IMR-90 (cell line): Measurements from ENCODE around the gene WARS2. TPM values are rescaled to one million over a fixed set of nuclear protein-coding genes. Genes with fewer than 3 reads are reported as not detected.

Experiments used
- ATAC-seq: fragments of 200-7000 bp; cut with Tn5 transposase; 2 replicates; pipeline ENCODE4 v1.9.1; 2020; ENCODE audit warnings: low read depth, mild to moderate bottlenecking, moderate library complexity
- BruUV-seq: library from RNA; stranded (reverse); fragments of 400-500 nt; replicated peaks from 2 replicates; lab custom pipeline; 2021; lab: Mats Ljungman, UMichigan
- CTCF ChIA-PET: fragments of 300-600 bp; formaldehyde crosslinking; extraction: SDS; loops from one replicate; lab custom pipeline; 2021; ENCODE audit warnings: antibody characterized with exemption; lab: Yijun Ruan, JAX
- POLR2A ChIA-PET: fragments of 300-600 bp; sonication (Branson Sonifier 250); formaldehyde crosslinking; loops from one replicate; lab custom pipeline; 2022; ENCODE audit warnings: antibody characterized with exemption; ENCODE audit not compliant: unreplicated experiment; lab: Charles Lee
- DNase-seq: peaks from one replicate; pipeline ENCODE4 v3.0.0; 2013
- H2AFZ ChIP-seq: replicated peaks from 2 replicates; pipeline ENCODE3; 2013; ENCODE audit warnings: low read length, mild to moderate bottlenecking; ENCODE audit not compliant: poor library complexity
- H2AK5ac ChIP-seq: 2 replicates; pipeline ENCODE4 v1.6.1; 2013; ENCODE audit warnings: low read depth, low read length, inconsistent platforms
- H2AK9ac ChIP-seq: replicated peaks from 2 replicates; pipeline ENCODE3; 2013; ENCODE audit warnings: mild to moderate bottlenecking, low read depth, low read length, moderate library complexity; ENCODE audit not compliant: poor library complexity
- H2BK120ac ChIP-seq: 2 replicates; pipeline ENCODE4 v1.6.1; 2013; ENCODE audit warnings: low read depth, low read length, inconsistent platforms
- H2BK15ac ChIP-seq: 3 replicates; pipeline ENCODE4 v1.6.1; 2013; ENCODE audit warnings: low read depth, low read length, inconsistent platforms
- H2BK20ac ChIP-seq: 2 replicates; pipeline ENCODE4 v1.6.1; 2013; ENCODE audit warnings: low read depth, mild to moderate bottlenecking, inconsistent platforms, low read length, moderate library complexity
- H2BK5ac ChIP-seq: 2 replicates; pipeline ENCODE4 v1.6.1; 2013; ENCODE audit warnings: mild to moderate bottlenecking, low read depth, low read length, inconsistent platforms; ENCODE audit not compliant: poor library complexity, severe bottlenecking
- H3K14ac ChIP-seq: replicated peaks from 2 replicates; pipeline ENCODE4 v1.6.1; 2013; ENCODE audit warnings: low read depth, low read length, inconsistent platforms
- H3K18ac ChIP-seq: 2 replicates; pipeline ENCODE4 v1.6.1; 2013; ENCODE audit warnings: low read depth, low read length, control low read depth
- H3K23ac ChIP-seq: 2 replicates; pipeline ENCODE4 v1.6.1; 2013; ENCODE audit warnings: low read depth, low read length, inconsistent platforms
- H3K27ac ChIP-seq: 2 replicates; pipeline ENCODE4 v1.5.1; 2013; ENCODE audit warnings: mild to moderate bottlenecking, control low read depth, low read length; ENCODE audit not compliant: insufficient read depth
- H3K27me3 ChIP-seq: 2 replicates; pipeline ENCODE4 v1.6.1; 2013; ENCODE audit warnings: low read length; ENCODE audit not compliant: control insufficient read depth, insufficient read depth
- H3K36me3 ChIP-seq: 2 replicates; pipeline ENCODE4 v1.6.1; 2013; ENCODE audit warnings: low read length, mixed read lengths; ENCODE audit not compliant: control insufficient read depth, insufficient read depth
- H3K4ac ChIP-seq: 2 replicates; pipeline ENCODE4 v1.6.1; 2013; ENCODE audit warnings: low read depth, low read length, inconsistent platforms
- H3K4me1 ChIP-seq: 2 replicates; pipeline ENCODE4 v1.6.1; 2013; ENCODE audit warnings: low read length, mixed read lengths; ENCODE audit not compliant: control insufficient read depth, insufficient read depth
- H3K4me2 ChIP-seq: 2 replicates; pipeline ENCODE4 v1.6.1; 2013; ENCODE audit warnings: low read depth, mild to moderate bottlenecking, control low read depth, low read length, moderate library complexity
- H3K4me3 ChIP-seq: 2 replicates; pipeline ENCODE4 v1.5.1; 2013; ENCODE audit warnings: low read depth, mild to moderate bottlenecking, control low read depth, low read length, moderate library complexity; ENCODE audit not compliant: insufficient read depth
- H3K56ac ChIP-seq: 2 replicates; pipeline ENCODE4 v1.6.1; 2013; ENCODE audit warnings: low read length, inconsistent platforms; ENCODE audit not compliant: insufficient read depth; ENCODE audit errors: extremely low read depth
- H3K79me1 ChIP-seq, 2 experiments: 2 replicates each; pipeline ENCODE4 v1.6.1; 2013; ENCODE audit warnings: low read length in 2 of 2, inconsistent platforms in 1 of 2, low read depth in 1 of 2
- H3K9ac ChIP-seq: 2 replicates; pipeline ENCODE4 v1.6.1; 2013; ENCODE audit warnings: low read depth, low read length, control low read depth
- H3K9me1 ChIP-seq: 2 replicates; pipeline ENCODE4 v1.6.1; 2013; ENCODE audit warnings: low read length, inconsistent platforms; ENCODE audit not compliant: insufficient read depth
- H3K9me3 ChIP-seq: 2 replicates; pipeline ENCODE4 v1.6.1; 2013; ENCODE audit warnings: low read length; ENCODE audit not compliant: control insufficient read depth, insufficient read depth
- H4K20me1 ChIP-seq: 2 replicates; pipeline ENCODE4 v1.6.1; 2013; ENCODE audit warnings: low read length, inconsistent platforms; ENCODE audit not compliant: insufficient read depth
- H4K5ac ChIP-seq: 2 replicates; pipeline ENCODE4 v1.6.1; 2013; ENCODE audit warnings: mild to moderate bottlenecking, low read depth, low read length, control low read depth
- H4K8ac ChIP-seq, 2 experiments: 2 replicates each; pipeline ENCODE4 v1.6.1; 2013; ENCODE audit warnings: low read depth in 2 of 2, low read length in 2 of 2, control low read depth in 1 of 2, inconsistent platforms in 1 of 2
- H4K91ac ChIP-seq: 2 replicates; pipeline ENCODE4 v1.6.1; 2013; ENCODE audit warnings: low read depth, low read length, inconsistent platforms; ENCODE audit not compliant: insufficient read depth
- MXI1 ChIP-seq: IDR thresholded peaks from 2 replicates; pipeline ENCODE4 v1.6.1; 2012; ENCODE audit warnings: low read depth, mild to moderate bottlenecking, low read length, moderate library complexity, borderline replicate concordance
- WGBS, 2 experiments: methylation state at CpG; one replicate each; pipeline versions ENCODE4 v1.1.5 to v1.1.7; 2013; ENCODE audit warnings: missing lambda C conversion rate in 2 of 2; ENCODE audit not compliant: insufficient read length in 1 of 2; ENCODE audit errors: extremely low coverage in 2 of 2; 5-methylcytosine and 5-hydroxymethylcytosine counted together
- dilution Hi-C: fragments of 300-500 bp; cut with HindIII; formaldehyde crosslinking; loops from one replicate; pipeline ENCODE4 v1.14.3; 2018; ENCODE audit warnings: low sequenced_read_pairs; ENCODE audit not compliant: unreplicated experiment
- in situ Hi-C: fragments of 300-500 bp; cut with MboI; formaldehyde crosslinking; loops from 3 replicates; pipeline ENCODE4 v1.14.3; 2019; ENCODE audit warnings: low sequenced_read_pairs, inconsistent platforms, mixed read lengths
- intact Hi-C: fragments of 100-400 bp; cut with micrococcal nuclease; formaldehyde crosslinking; loops from 2 replicates; pipeline ENCODE4 v1.10.0; 2022
- polyA plus RNA-seq, 3 experiments: library from polyadenylated mRNA; depleted of rRNA; stranded (reverse); fragments of >200 nt; gene quantifications; 2 replicates each; pipeline ENCODE4 v1.2.3, GENCODE V29; 2012; ENCODE audit warnings: low replicate concordance in 1 of 3
- total RNA-seq: library from RNA; depleted of rRNA; stranded (reverse); fragments of >200 nt; gene quantifications from 2 replicates; pipeline ENCODE4 v1.2.3, GENCODE V29; 2012

WARS2 gene
- total and polyA plus RNA-seq, 2 of the 4 experiments (the other 2 are of a cell fraction), result 5.7 to 20.3 TPM

DNA sequence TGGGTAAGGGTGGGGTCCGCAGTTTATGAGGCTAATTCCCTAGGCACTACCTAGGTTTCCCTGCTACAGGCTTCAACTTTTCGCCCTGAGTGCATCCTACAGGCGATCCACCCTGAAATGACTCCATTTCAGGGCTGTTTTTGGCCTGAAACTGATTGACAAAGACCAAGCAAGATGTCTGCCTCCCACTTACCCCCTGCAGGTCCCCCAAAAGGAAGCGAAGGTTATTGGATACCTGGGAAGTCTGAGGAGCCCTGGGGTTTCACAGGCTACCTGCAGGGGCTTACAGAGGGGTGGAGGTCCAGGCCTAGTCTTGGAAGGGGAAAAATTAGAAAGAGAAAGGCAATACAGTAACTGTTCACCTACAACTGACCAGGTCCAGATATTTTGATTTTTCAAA, 149.0 kb downstream of the WARS2 start:
- no peak for ATAC-seq
- Histone ChIP-seq H4K20me1 (no peaks in the 10 kb centered on the region), H3K56ac (no peak overlapping the region), H2AK9ac (no peak overlapping the region), H3K9me1 (no peaks in the 10 kb centered on the region), H4K8ac (no peak overlapping the region), H3K4me1 (no peaks in the 10 kb centered on the region), H3K27ac (no peak overlapping the region), H4K5ac (no peak overlapping the region), H3K36me3 (no peaks in the 10 kb centered on the region), H3K9ac (no peak overlapping the region), H2AFZ (no peak overlapping the region), H3K4ac (no peak overlapping the region), H3K27me3 (peaks cover 98% of the 10 kb centered on the region), H3K18ac (no peak overlapping the region), H4K91ac (no peak overlapping the region), H2BK5ac (no peak overlapping the region), H2AK5ac (no peak overlapping the region), H3K14ac (no peak overlapping the region), H2BK15ac (no peak overlapping the region), H3K9me3 (peaks cover 24% of the 10 kb centered on the region), H3K79me1 (no peaks in the 10 kb centered on the region), H2BK120ac (no peak overlapping the region), H3K4me2 (no peak overlapping the region), H3K23ac (no peak overlapping the region), H3K4me3 (no peak overlapping the region), H2BK20ac (no peak overlapping the region)
- WGBS, 2 experiments, result no CpG with 5 or more reads among the region's 4 CpGs
- BruUV-seq, result no TSS peak
- DNase-seq, result no peak
- ChIA-PET CTCF (no interaction called here), POLR2A (no interaction called here)
- intact Hi-C loops, result no loop called here
- in situ Hi-C loops, result no loop called here
- no peak for TF ChIP-seq MXI1
- dilution Hi-C loops, result no loop called here
